H1 (cell line): ENCODE results near the gene MSN. TPM values are rescaled to one million over a fixed set of nuclear protein-coding genes. Genes with fewer than 3 reads are reported as not detected.

ENCODE experiments used
- SIN3A ChIP-seq, 2 experiments: IDR thresholded peaks in 1 of 2; conservative IDR thresholded peaks in 1 of 2; 2 replicates each; pipeline ENCODE4 v1.6.1; 2011 to 2012; ENCODE audit warnings: low read length in 2 of 2, improper control_type of control experiment in 1 of 2, low read depth in 1 of 2, mild to moderate bottlenecking in 1 of 2
- polyA plus RNA-seq, 7 experiments: library from polyadenylated mRNA; depleted of rRNA in 3 of 7; stranded (reverse) in 5 of 7; unstranded in 2 of 7; fragments of >200 nt in 5 of 7; fragments of 200-250 nt in 2 of 7; gene quantifications; 1 replicate in 5 of 7; 2 replicates in 1 of 7; 4 replicates in 1 of 7; pipeline versions ENCODE4 v1.2.1 to v1.2.3, GENCODE V29; 2011 to 2013; ENCODE audit warnings: missing spikeins in 2 of 7, mixed read lengths in 2 of 7
- total RNA-seq: library from RNA; stranded (reverse); fragmentation: NEBNext Ultra II Directional; extraction: Animal tissue kit (Norgen Biotek cat#: 25700); gene quantifications from 2 replicates; pipeline ENCODE4 v1.2.1, GENCODE V29; 2021

Gene MSN
- total and polyA plus RNA-seq, 2 of the 8 experiments (the other 6 are each of a cell fraction or from before 2014, with no cell fraction given), result 112 to 133 TPM

- no peak for TF ChIP-seq SIN3A (conservative IDR thresholded peaks at IDR 0.05 in 1 of 2, IDR thresholded peaks at IDR 0.05 in 1 of 2; ENCODE audit: low read depth in 1 of 2, low read length in 2 of 2)
Observed at GRCh38 chrX:65695849-65696449, 28.5 kb downstream of the MSN start (continued).
